HUES6 (cell line): Measurements from ENCODE around the gene APCDD1.

Experiments
- H3K27ac ChIP-seq: 2 replicates; pipeline ENCODE4 v1.7.0; 2013; ENCODE audit warnings: low read depth, mild to moderate bottlenecking, low read length, inconsistent platforms
- H3K27me3 ChIP-seq: 2 replicates; pipeline ENCODE4 v1.6.1; 2013; ENCODE audit warnings: low read length; ENCODE audit not compliant: control insufficient read depth, insufficient read depth
- H3K36me3 ChIP-seq: 2 replicates; pipeline ENCODE4 v1.6.1; 2013; ENCODE audit warnings: low read length; ENCODE audit not compliant: control insufficient read depth, insufficient read depth
- H3K4me1 ChIP-seq: 2 replicates; pipeline ENCODE4 v1.6.1; 2013; ENCODE audit warnings: low read length; ENCODE audit not compliant: control insufficient read depth, insufficient read depth
- H3K4me3 ChIP-seq: 2 replicates; pipeline ENCODE4 v1.5.1; 2013; ENCODE audit warnings: low read depth, low read length
- H3K9ac ChIP-seq: one replicate; pipeline ENCODE4 v1.6.1; 2013; ENCODE audit warnings: mild to moderate bottlenecking, low read length
- H3K9me3 ChIP-seq: 2 replicates; pipeline ENCODE4 v1.6.1; 2013; ENCODE audit warnings: low read depth, low read length; ENCODE audit not compliant: control insufficient read depth, insufficient read depth

APCDD1 gene

DNA sequence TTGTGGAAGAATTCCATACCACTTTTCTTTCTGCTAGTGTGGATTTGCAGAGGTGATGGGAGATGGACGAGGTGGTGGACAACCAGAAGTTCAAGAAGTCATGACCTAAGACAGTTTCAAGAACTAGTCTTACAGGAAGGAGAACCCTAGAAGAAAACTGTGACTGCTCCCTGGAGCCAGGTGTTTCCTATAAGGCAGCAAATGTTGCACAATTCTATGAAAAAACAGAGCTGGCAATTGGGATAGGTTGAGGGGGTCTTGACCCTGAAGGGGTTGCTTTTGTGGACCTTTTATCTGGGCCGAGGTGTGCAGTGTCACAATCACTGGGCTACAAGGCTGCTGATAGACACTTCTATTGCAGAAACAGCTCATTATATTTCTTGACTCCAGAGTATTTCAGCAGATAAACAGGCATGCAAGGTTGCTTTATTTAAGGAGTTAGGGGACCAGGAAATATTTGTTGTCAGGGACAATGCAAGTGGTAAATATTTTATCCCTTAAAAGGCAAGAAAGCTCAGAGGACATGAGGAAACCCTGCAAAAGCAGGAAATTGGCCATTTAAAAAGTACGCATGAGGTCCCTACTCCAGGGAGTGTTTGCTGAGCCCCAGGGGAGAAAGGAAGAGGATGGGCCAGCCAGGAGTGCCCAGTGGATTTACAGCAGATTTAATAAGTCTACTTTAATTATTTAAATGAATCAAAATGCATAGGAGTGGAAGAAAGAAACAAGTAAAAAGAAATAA is 22.9 kb downstream of the APCDD1 start:
- Histone ChIP-seq H3K27me3 (peaks cover 45% of the 10 kb centered on the region), H3K9ac (no peak overlapping the region), H3K4me3 (peak overlapping the region; percentile 25; the same call in 1 of the 2 replicates), H3K4me1 (peaks cover 35% of the 10 kb centered on the region), H3K36me3 (no peaks in the 10 kb centered on the region), H3K9me3 (no peaks in the 10 kb centered on the region), H3K27ac (no peak overlapping the region)

DNA sequence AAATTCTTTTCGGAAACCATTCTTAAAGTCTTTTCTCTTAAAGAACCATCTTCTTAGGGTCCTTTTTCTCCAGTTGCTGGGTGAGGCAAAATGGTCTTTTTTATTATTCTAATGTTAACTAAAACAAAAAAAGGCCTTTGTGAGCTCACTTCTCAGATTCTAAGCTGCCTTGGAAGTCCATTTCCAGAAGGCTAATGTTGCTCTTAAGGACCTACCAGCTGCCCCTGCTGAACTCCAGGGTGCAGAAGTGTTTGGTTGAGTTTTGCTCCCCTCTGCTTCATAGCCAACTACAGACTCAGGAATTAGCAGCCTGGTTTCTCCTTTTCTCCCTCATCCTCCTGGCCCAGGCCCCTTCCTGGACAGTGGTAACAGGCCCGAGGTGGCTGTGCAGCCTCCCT is 23.4 kb downstream of the APCDD1 start:
- Histone ChIP-seq H3K4me3 (peak overlapping the region; percentile 10; the same call in 1 of the 2 replicates), H3K27ac (no peak overlapping the region), H3K9ac (peak overlapping the region; percentile 33), H3K4me1 (peaks cover 35% of the 10 kb centered on the region), H3K36me3 (no peaks in the 10 kb centered on the region), H3K9me3 (no peaks in the 10 kb centered on the region), H3K27me3 (peaks cover 45% of the 10 kb centered on the region)

- Histone ChIP-seq H3K9ac (no peak overlapping the region), H3K27me3 (peaks cover 22% of the 10 kb centered on the region), H3K27ac (no peak overlapping the region), H3K4me3 (no peak overlapping the region), H3K4me1 (peaks cover 26% of the 10 kb centered on the region), H3K9me3 (no peaks in the 10 kb centered on the region), H3K36me3 (peaks cover 2% of the 10 kb centered on the region; the same call in 1 of the 2 replicates)
Measured at GRCh38 chr18:10481831-10482230, 27.4 kb downstream of the APCDD1 start.

DNA sequence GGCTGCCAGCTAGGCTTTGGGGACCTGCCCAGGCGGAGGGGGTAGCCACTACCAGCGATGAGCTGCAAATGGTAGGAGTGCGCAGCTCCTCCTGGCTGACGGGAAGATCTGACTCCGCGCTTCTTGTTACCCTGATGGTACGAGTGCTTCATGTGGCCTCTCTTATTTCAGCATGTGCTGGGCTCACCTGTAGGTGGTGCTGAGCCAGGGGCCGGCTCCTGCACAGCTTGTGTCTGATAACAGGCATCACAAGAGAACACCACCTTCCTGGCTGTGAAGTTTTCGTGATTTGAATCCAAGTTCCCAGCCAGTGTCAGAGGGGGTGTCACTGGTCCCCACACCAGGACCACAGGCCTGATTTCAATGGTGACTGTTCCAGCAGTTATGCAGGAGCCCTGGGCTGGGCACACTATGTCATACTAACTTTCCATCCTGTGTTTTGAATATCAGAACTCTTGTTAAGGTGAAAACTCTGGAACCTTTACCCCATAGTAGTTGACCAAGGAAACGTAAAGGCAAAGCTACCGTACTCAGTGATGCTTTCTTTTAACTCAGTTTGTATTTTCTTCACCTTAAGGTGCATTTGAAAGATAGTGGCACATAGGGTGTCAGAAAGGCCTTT is 28.0 kb downstream of the APCDD1 start:
- H3K9ac ChIP-seq: no peak overlapping the region
- no peak overlapping the region for H3K27ac ChIP-seq
- peaks cover 18% of the 10 kb centered on the region for H3K27me3 ChIP-seq
- H3K36me3 ChIP-seq: peaks cover 2% of the 10 kb centered on the region; the same call in 1 of the 2 replicates
- peaks cover 19% of the 10 kb centered on the region for H3K4me1 ChIP-seq
- H3K4me3 ChIP-seq: no peak overlapping the region
- H3K9me3 ChIP-seq: no peaks in the 10 kb centered on the region

DNA sequence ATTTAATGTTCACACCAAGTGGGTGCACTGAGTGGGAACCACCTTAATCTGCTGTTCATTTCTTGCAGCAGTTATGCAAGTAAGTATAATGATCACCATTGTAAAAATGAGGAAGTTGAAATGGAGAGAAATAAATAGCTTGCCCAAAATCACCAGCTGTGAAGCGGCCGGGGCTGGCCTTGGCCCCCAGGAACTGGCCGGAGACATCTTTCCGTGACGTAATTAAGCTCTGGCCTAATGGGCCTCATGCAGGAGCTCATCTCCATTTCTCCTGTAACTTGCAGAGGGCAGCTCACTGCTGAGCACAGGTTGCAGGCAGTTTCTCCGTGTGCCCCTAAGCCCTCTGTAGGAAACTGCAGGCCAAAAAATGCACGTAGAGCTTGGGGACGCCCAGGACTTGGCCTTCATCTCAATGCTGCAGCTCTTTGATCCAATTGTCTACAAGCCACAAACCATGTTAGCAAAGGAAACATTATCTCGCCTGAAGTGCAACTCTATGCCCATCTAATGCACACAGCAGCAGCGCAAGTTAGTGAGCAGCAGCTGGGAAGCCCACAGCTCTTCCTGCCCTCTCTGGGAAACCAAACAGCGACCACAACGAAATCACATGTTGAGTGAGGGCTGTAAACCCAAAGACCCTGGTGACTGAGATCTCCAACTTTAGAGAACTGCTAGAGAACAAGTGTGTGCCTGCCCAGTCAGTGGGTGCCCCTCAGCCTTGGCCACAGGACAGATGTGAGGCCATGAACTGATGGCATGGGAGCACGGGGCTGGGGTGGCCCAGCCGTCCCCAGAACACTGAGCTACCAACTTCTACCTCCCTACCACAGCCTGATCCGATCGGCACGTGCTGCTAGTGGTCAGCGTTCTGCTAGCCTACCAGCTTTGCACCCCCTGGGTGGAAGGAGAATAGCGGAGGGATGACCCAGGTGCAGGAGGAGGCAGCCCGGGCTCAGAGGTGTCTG is 28.8 kb downstream of the APCDD1 start:
- Histone ChIP-seq H3K27ac (no peak overlapping the region), H3K4me1 (peaks cover 12% of the 10 kb centered on the region), H3K4me3 (no peak overlapping the region), H3K9me3 (no peaks in the 10 kb centered on the region), H3K9ac (no peak overlapping the region), H3K27me3 (peaks cover 15% of the 10 kb centered on the region), H3K36me3 (peaks cover 2% of the 10 kb centered on the region; the same call in 1 of the 2 replicates)

- Histone ChIP-seq H3K27me3 (no peaks in the 10 kb centered on the region), H3K9ac (no peak overlapping the region), H3K27ac (no peak overlapping the region), H3K9me3 (no peaks in the 10 kb centered on the region), H3K36me3 (peaks cover 8% of the 10 kb centered on the region; the same call in 1 of the 2 replicates), H3K4me3 (no peak overlapping the region), H3K4me1 (peaks cover 12% of the 10 kb centered on the region)
Measured at GRCh38 chr18:10485475-10485874, 31.0 kb downstream of the APCDD1 start.

DNA sequence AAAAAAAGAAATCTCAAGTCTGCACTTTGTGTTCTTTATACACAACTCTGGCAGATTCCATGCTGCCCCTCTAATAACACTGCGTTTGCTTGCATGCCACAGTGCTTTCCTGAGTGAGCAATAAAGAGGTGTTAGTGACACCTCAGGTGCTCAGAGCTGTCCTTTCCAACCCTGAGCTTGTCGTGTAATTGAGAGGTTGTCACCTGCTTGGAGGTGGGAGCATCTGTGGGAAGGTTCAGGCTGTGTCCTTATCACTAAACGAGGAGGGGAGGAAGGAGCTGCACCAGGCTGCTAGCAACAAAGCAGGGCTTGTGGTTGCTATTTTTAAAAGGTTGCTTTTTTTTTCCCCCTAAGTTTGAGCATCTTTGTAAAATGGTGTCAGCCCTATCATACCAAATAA is 31.9 kb downstream of the APCDD1 start:
- no peak overlapping the region for H3K9ac ChIP-seq
- H3K9me3 ChIP-seq: no peaks in the 10 kb centered on the region
- no peaks in the 10 kb centered on the region for H3K27me3 ChIP-seq
- peaks cover 12% of the 10 kb centered on the region for H3K4me1 ChIP-seq
- H3K27ac ChIP-seq: no peak overlapping the region
- H3K36me3 ChIP-seq: peaks cover 8% of the 10 kb centered on the region; the same call in 1 of the 2 replicates
- H3K4me3 ChIP-seq: no peak overlapping the region

GRCh38 chr18:10487154-10487553 is 32.7 kb downstream of the APCDD1 start:
- peaks cover 8% of the 10 kb centered on the region; the same call in 1 of the 2 replicates for H3K36me3 ChIP-seq
- H3K4me1 ChIP-seq: peaks cover 6% of the 10 kb centered on the region; the same call in 1 of the 2 replicates
- H3K9ac ChIP-seq: no peak overlapping the region
- no peak overlapping the region for H3K27ac ChIP-seq
- H3K9me3 ChIP-seq: no peaks in the 10 kb centered on the region
- H3K27me3 ChIP-seq: no peaks in the 10 kb centered on the region
- H3K4me3 ChIP-seq: no peak overlapping the region

GRCh38 chr18:10488017-10488416 is 33.6 kb downstream of the APCDD1 start:
- H3K36me3 ChIP-seq: peaks cover 8% of the 10 kb centered on the region; the same call in 1 of the 2 replicates
- H3K4me1 ChIP-seq: 0 out of 2 replicates have a peak, but pooled peaks cover 4% of the 10 kb centered on the region
- H3K27me3 ChIP-seq: no peaks in the 10 kb centered on the region
- no peak overlapping the region for H3K4me3 ChIP-seq
- H3K9me3 ChIP-seq: no peaks in the 10 kb centered on the region
- H3K27ac ChIP-seq: no peak overlapping the region
- no peak overlapping the region for H3K9ac ChIP-seq

- Histone ChIP-seq H3K27ac (no peak overlapping the region), H3K9ac (no peak overlapping the region), H3K27me3 (no peaks in the 10 kb centered on the region)
Measured at GRCh38 chr18:10490401-10491165, 36.1 kb downstream of the APCDD1 start.

More at GRCh38 chr18:10490401-10491165, 36.1 kb downstream of the APCDD1 start:
- Histone ChIP-seq H3K9me3 (no peaks in the 10 kb centered on the region), H3K36me3 (peaks cover 8% of the 10 kb centered on the region; the same call in 1 of the 2 replicates), H3K4me3 (no peak overlapping the region), H3K4me1 (no peaks in the 10 kb centered on the region)
